Mammary microvascular endothelial cell (primary cell): ENCODE results near the gene FAM110A. TPM values are rescaled to one million over a fixed set of nuclear protein-coding genes. Genes with fewer than 3 reads are reported as not detected.

Experiments used
- total RNA-seq: library from RNA; depleted of rRNA; stranded (reverse); fragments of >200 nt; gene quantifications from 2 replicates; pipeline ENCODE4 v1.2.3, GENCODE V29; 2015

Gene FAM110A
- 1.6 and 4.0 TPM in 2 replicates for total RNA-seq

GRCh38 chr20:833450-834150, at the start of gene FAM110A:
TSS of gene FAM110A (plus strand) at chr20:833715. CDS start at chr20:844805, 11,090 bp downstream.

Other genes with a start within 250 kb of the FAM110A start
- gene TCF15, start 223.4 kb upstream of the FAM110A start, total RNA-seq, result 8.6 and 10.7 TPM in 2 replicates
- gene SRXN1, start 180.5 kb upstream of the FAM110A start, total RNA-seq, result 68.0 and 69.1 TPM in 2 replicates
- gene SCRT2, start 157.9 kb upstream of the FAM110A start, total RNA-seq, result not detected in 2 replicates
- gene SLC52A3, start 65.2 kb upstream of the FAM110A start, total RNA-seq, result 0.59 and 0.80 TPM in 2 replicates
- not detected in 2 replicates for gene ANGPT4, start 82.6 kb downstream of the FAM110A start, total RNA-seq
- not detected in 2 replicates for gene RSPO4, start 168.6 kb downstream of the FAM110A start, total RNA-seq